GM18507 (cell line): ENCODE data around the gene ADGRF1.

Source experiments
- DNase-seq: peaks from one replicate; pipeline ENCODE4 v3.0.0; 2011; ENCODE audit warnings: low read depth; ENCODE audit not compliant: insufficient read length; ENCODE audit errors: extremely low spot score
- FAIRE-seq: peaks from 2 replicates; lab custom pipeline; 2011; peaks lifted over from hg19 to GRCh38; lab: Jason Lieb, UNC

Gene ADGRF1

GRCh38 chr6:47028835-47029360 lies 13.2 kb downstream of the ADGRF1 start:
- FAIRE-seq (no peak), DNase-seq (no peak)

- no peak for DNase-seq
- no peak for FAIRE-seq
These were observed 14.8 kb downstream of the ADGRF1 start for GRCh38 chr6:47027315-47027714.

GRCh38 chr6:47026679-47027078 lies 15.5 kb downstream of the ADGRF1 start:
- FAIRE-seq: no peak
- DNase-seq: no peak

- no peak for DNase-seq
These were observed 18.6 kb downstream of the ADGRF1 start for GRCh38 chr6:47023573-47023972.

GRCh38 chr6:47022191-47022590 lies 19.9 kb downstream of the ADGRF1 start:
- no peak for FAIRE-seq

More at GRCh38 chr6:47023573-47023972, 18.6 kb downstream of the ADGRF1 start:
- no peak for FAIRE-seq

GRCh38 chr6:47019941-47020340 lies 22.2 kb downstream of the ADGRF1 start:
- FAIRE-seq (no peak), DNase-seq (no peak)

More at GRCh38 chr6:47022191-47022590, 19.9 kb downstream of the ADGRF1 start:
- no peak for DNase-seq

- FAIRE-seq: no peak
- no peak for DNase-seq
These were observed 25.2 kb downstream of the ADGRF1 start for GRCh38 chr6:47016909-47017308.

- DNase-seq: no peak
- FAIRE-seq: no peak
These were observed 25.9 kb downstream of the ADGRF1 start for GRCh38 chr6:47016261-47016660.

- no peak for DNase-seq
- FAIRE-seq: no peak
These were observed 27.7 kb downstream of the ADGRF1 start for GRCh38 chr6:47014401-47014800.

- no peak for FAIRE-seq
- DNase-seq: no peak
These were observed 32.5 kb downstream of the ADGRF1 start for GRCh38 chr6:47009583-47009982.

GRCh38 chr6:47008397-47008763 lies 33.8 kb downstream of the ADGRF1 start:
- no peak for FAIRE-seq
- no peak for DNase-seq

GRCh38 chr6:47007657-47008396 lies 34.3 kb downstream of the ADGRF1 start:
- FAIRE-seq: no peak

GRCh38 chr6:47005486-47005885 lies 36.6 kb downstream of the ADGRF1 start:
- FAIRE-seq (no peak), DNase-seq (no peak)

More at GRCh38 chr6:47007657-47008396, 34.3 kb downstream of the ADGRF1 start:
- no peak for DNase-seq

GRCh38 chr6:47004463-47004862 lies 37.7 kb downstream of the ADGRF1 start:
- DNase-seq: no peak
- FAIRE-seq: no peak

GRCh38 chr6:47000842-47001241 lies 41.3 kb downstream of the ADGRF1 start:
- no peak for FAIRE-seq
- no peak for DNase-seq

GRCh38 chr6:46998436-46999017 lies 43.6 kb downstream of the ADGRF1 start:
- FAIRE-seq (no peak), DNase-seq (no peak)

- FAIRE-seq (no peak), DNase-seq (no peak)
These were observed 44.5 kb downstream of the ADGRF1 start for GRCh38 chr6:46997646-46998045.

- DNase-seq (no peak), FAIRE-seq (no peak)
These were observed 45.1 kb downstream of the ADGRF1 start for GRCh38 chr6:46996860-46997641.

GRCh38 chr6:46994933-46995332 lies 47.2 kb downstream of the ADGRF1 start:
- FAIRE-seq: no peak
- no peak for DNase-seq

GRCh38 chr6:46993846-46994245 lies 48.3 kb downstream of the ADGRF1 start:
- no peak for FAIRE-seq
- no peak for DNase-seq
